Keratinocyte (primary cell): ENCODE data around the gene JUP. TPM values are rescaled to one million over a fixed set of nuclear protein-coding genes. Genes with fewer than 3 reads are reported as not detected.
A peak's percentile ranks its signal among the peaks of the same experiment; 100 is the strongest.

Experiments
- DNase-seq: peaks from one replicate; pipeline ENCODE4 v3.0.0-alpha.2; 2011; ENCODE audit warnings: low read depth, missing footprints, low spot score
- FAIRE-seq: peaks from 2 replicates; lab custom pipeline; 2011; peaks lifted over from hg19 to GRCh38; lab: Jason Lieb, UNC
- H2AFZ ChIP-seq: 2 replicates; pipeline ENCODE4 v1.6.0; 2012; ENCODE audit warnings: low read length, control low read depth, inconsistent platforms; ENCODE audit not compliant: control insufficient read depth
- H3K27ac ChIP-seq: 2 replicates; pipeline ENCODE4 v1.5.1; 2011; ENCODE audit warnings: low read length; ENCODE audit not compliant: control insufficient read depth, insufficient read depth
- H3K27me3 ChIP-seq: 3 replicates; pipeline ENCODE4 v1.6.0; 2011; ENCODE audit warnings: low read length; ENCODE audit not compliant: control insufficient read depth, insufficient read depth; ENCODE audit errors: extremely low read depth
- H3K36me3 ChIP-seq, 2 experiments: 2 replicates in 1 of 2; 3 replicates in 1 of 2; pipeline ENCODE4 v1.5.1; 2011; ENCODE audit warnings: low read length in 2 of 2, mild to moderate bottlenecking in 1 of 2; ENCODE audit not compliant: control insufficient read depth in 2 of 2, insufficient read depth in 2 of 2; ENCODE audit errors: extremely low read depth in 1 of 2
- H3K4me1 ChIP-seq: 3 replicates; pipeline ENCODE4 v1.5.1; 2011; ENCODE audit warnings: low read length; ENCODE audit not compliant: control insufficient read depth, insufficient read depth; ENCODE audit errors: extremely low read depth
- H3K4me2 ChIP-seq: 3 replicates; pipeline ENCODE4 v1.6.0; 2011; ENCODE audit warnings: low read depth, low read length; ENCODE audit not compliant: control insufficient read depth, insufficient read depth; ENCODE audit errors: extremely low read depth
- H3K4me3 ChIP-seq, 3 experiments: fragments of 200-600 bp in 1 of 3; sonication (generic) in 1 of 3; 2 replicates in 2 of 3; 3 replicates in 1 of 3; pipeline ENCODE4 v1.5.1; 2011 to 2016; ENCODE audit warnings: low read length in 3 of 3, mild to moderate bottlenecking in 3 of 3, control low read depth in 2 of 3, inconsistent platforms in 1 of 3, low read depth in 1 of 3, mixed read lengths in 1 of 3, mixed run types in 1 of 3, moderate library complexity in 1 of 3; ENCODE audit not compliant: control insufficient read depth in 2 of 3, insufficient read depth in 2 of 3; ENCODE audit errors: extremely low read depth in 1 of 3
- H3K79me2 ChIP-seq: 2 replicates; pipeline ENCODE4 v1.6.0; 2012; ENCODE audit warnings: low read length; ENCODE audit not compliant: control insufficient read depth, insufficient read depth
- H3K9ac ChIP-seq: 3 replicates; pipeline ENCODE4 v1.6.0; 2011; ENCODE audit warnings: low read length; ENCODE audit not compliant: control insufficient read depth, insufficient read depth; ENCODE audit errors: extremely low read depth
- H3K9me1 ChIP-seq: 3 replicates; pipeline ENCODE4 v1.6.0; 2011; ENCODE audit warnings: low read length; ENCODE audit not compliant: control insufficient read depth, insufficient read depth; ENCODE audit errors: extremely low read depth
- H3K9me3 ChIP-seq: 2 replicates; pipeline ENCODE4 v1.5.1; 2012; ENCODE audit warnings: low read depth, low read length; ENCODE audit not compliant: control insufficient read depth
- H4K20me1 ChIP-seq: 3 replicates; pipeline ENCODE4 v1.6.0; 2011; ENCODE audit warnings: low read length; ENCODE audit not compliant: control insufficient read depth, insufficient read depth; ENCODE audit errors: extremely low read depth
- EZH2 ChIP-seq: IDR thresholded peaks from one replicate; pipeline ENCODE4 v1.6.1; 2012; ENCODE audit warnings: inconsistent platforms, mild to moderate bottlenecking, low read length, moderate library complexity
- dilution Hi-C: fragments of 300-500 bp; cut with MboI; formaldehyde crosslinking; loops from one replicate; pipeline ENCODE4 v1.7.0; 2020; ENCODE audit warnings: low sequenced_read_pairs; ENCODE audit not compliant: extremely low pct_ligation_motif_present
- polyA plus RNA-seq, 5 experiments: library from polyadenylated mRNA; depleted of rRNA in 3 of 5; stranded (reverse) in 3 of 5; stranded (forward) in 1 of 5; unstranded in 1 of 5; fragments of >200 nt; gene quantifications; 1 replicate in 1 of 5; 2 replicates in 3 of 5; 3 replicates in 1 of 5; pipeline versions ENCODE4 v1.2.1 to v1.2.3, GENCODE V29; 2011 to 2012; ENCODE audit warnings: missing spikeins in 2 of 5, low read depth in 1 of 5, low replicate concordance in 1 of 5
- TF ChIP-seq, protein P1 (sequence below), 3 experiments: IDR thresholded peaks in 1 of 3; conservative IDR thresholded peaks in 1 of 3; optimal IDR thresholded peaks in 1 of 3; 2 replicates in 2 of 3; 3 replicates in 1 of 3; pipeline versions ENCODE3 to v1.5.1; 2011; ENCODE audit warnings: low read length in 3 of 3, mild to moderate bottlenecking in 3 of 3, moderate library complexity in 2 of 3, control low read depth in 1 of 3, inconsistent platforms in 1 of 3; ENCODE audit not compliant: insufficient read depth in 2 of 3; ENCODE audit errors: extremely low read depth in 1 of 3

JUP gene
- polyA plus RNA-seq, 1 donor (not counting 4 experiments of a cell fraction or from before 2014, with no cell fraction given), result 152 TPM

DNA sequence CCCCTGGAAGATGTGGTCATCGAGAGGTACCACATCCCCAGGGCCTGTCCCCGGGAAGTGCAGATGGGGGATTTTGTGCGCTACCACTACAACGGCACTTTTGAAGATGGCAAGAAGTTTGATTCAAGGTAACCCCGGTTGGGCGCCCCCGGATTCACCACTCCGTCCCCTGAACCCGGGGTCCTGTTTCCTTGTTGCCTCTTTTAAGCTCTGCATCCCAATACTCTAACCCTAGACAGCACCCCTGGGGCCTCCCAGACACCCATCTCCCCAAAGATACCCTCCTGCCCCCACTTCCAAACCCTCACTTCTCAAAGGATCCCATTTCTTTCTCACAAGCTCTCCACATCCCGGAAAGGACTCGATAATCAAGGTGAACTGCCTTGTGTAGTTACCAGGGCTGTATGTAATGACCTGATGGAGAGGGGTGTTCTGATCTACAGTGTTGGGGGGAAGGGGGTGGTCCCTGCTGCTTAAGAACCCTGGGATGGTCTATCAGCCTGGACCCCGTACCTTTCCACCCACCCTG, 26.7 kb upstream of the JUP start:
- TF ChIP-seq EZH2, result peak; percentile 33
- TF ChIP-seq, protein P1, sequence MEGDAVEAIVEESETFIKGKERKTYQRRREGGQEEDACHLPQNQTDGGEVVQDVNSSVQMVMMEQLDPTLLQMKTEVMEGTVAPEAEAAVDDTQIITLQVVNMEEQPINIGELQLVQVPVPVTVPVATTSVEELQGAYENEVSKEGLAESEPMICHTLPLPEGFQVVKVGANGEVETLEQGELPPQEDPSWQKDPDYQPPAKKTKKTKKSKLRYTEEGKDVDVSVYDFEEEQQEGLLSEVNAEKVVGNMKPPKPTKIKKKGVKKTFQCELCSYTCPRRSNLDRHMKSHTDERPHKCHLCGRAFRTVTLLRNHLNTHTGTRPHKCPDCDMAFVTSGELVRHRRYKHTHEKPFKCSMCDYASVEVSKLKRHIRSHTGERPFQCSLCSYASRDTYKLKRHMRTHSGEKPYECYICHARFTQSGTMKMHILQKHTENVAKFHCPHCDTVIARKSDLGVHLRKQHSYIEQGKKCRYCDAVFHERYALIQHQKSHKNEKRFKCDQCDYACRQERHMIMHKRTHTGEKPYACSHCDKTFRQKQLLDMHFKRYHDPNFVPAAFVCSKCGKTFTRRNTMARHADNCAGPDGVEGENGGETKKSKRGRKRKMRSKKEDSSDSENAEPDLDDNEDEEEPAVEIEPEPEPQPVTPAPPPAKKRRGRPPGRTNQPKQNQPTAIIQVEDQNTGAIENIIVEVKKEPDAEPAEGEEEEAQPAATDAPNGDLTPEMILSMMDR (optimal IDR thresholded peaks at IDR 0.05 in 1 of 3, IDR thresholded peaks at IDR 0.05 in 1 of 3, conservative IDR thresholded peaks at IDR 0.05 in 1 of 3; ENCODE audit: extremely low read depth in 1 of 3, insufficient read depth in 2 of 3, low read length in 3 of 3), result no peak
- peaks cover 8% of the 10 kb centered on the region for H3K4me1 ChIP-seq
- H3K4me2 ChIP-seq, result no peak overlapping the region
- no peaks in the 10 kb centered on the region for H3K9me3 ChIP-seq
- no peak for FAIRE-seq
- H3K9me1 ChIP-seq, result no peaks in the 10 kb centered on the region
- H4K20me1 ChIP-seq, result no peaks in the 10 kb centered on the region
- H3K27ac ChIP-seq, result no peak overlapping the region
- no peak for DNase-seq
- no peak overlapping the region for H3K4me3 ChIP-seq
- H3K36me3 ChIP-seq, result no peaks in the 10 kb centered on the region
- H3K9ac ChIP-seq, result no peak overlapping the region
- dilution Hi-C loops, result no loop called here
- H3K79me2 ChIP-seq, result no peaks in the 10 kb centered on the region
- peaks cover 16% of the 10 kb centered on the region for H3K27me3 ChIP-seq
- H2AFZ ChIP-seq, result no peak overlapping the region

DNA sequence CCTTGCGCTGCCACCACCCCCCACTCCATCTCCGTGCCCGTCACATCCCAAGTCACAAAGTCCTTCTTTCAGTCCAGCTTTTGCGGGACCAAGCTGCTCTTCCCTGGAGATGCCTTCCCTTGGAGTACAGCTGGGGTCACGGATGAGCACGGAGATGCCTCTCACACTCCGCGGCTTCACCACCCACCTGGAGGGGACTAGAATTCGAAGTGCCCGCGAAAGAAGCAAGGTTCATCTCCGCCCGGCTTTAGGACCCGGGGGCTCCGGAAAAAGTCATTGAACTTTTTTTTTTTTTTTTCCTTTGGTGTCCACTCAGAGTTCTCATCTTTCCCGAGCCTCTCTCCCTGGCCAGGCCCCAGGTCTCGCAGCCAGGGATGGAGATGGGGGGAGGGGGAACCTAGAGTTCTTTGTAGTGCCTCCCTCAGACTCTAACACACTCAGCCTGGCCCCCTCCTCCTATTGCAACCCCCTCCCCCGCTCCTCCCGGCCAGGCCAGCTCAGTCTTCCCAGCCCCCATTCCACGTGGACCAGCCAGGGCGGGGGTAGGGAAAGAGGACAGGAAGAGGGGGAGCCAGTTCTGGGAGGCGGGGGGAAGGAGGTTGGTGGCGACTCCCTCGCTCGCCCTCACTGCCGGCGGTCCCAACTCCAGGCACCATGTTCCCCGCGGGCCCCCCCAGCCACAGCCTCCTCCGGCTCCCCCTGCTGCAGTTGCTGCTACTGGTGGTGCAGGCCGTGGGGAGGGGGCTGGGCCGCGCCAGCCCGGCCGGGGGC, 26.1 kb upstream of the JUP start, which contains the start of gene FKBP10:
TSS of gene FKBP10 (plus strand) at position 624 of the 771 bp plus-strand sequence. CDS start at position 655, 31 bp downstream.
- Histone ChIP-seq H3K27me3 (peaks cover 16% of the 10 kb centered on the region), H3K36me3 (peaks cover 0 to 2% of the 10 kb centered on the region in 2 experiments), H3K9me3 (no peaks in the 10 kb centered on the region), H3K4me3 (peak within 1 kb of the TSS; percentile 43 to 75 (median 63)), H3K9me1 (no peaks in the 10 kb centered on the region), H3K27ac (no peak within 1 kb of the TSS), H3K9ac (peak within 1 kb of the TSS; percentile 69), H2AFZ (peak within 1 kb of the TSS; percentile 71), H3K4me2 (peak within 1 kb of the TSS; percentile 80), H3K4me1 (peaks cover 8% of the 10 kb centered on the region), H4K20me1 (no peaks in the 10 kb centered on the region), H3K79me2 (no peaks in the 10 kb centered on the region)
- TF ChIP-seq, protein P1 (optimal IDR thresholded peaks at IDR 0.05 in 1 of 3, IDR thresholded peaks at IDR 0.05 in 1 of 3, conservative IDR thresholded peaks at IDR 0.05 in 1 of 3; ENCODE audit: extremely low read depth in 1 of 3, insufficient read depth in 2 of 3, low read length in 3 of 3), result no peak
- no peak for TF ChIP-seq EZH2
- dilution Hi-C loops, result no loop called here
- FAIRE-seq, result no peak
- DNase-seq, result no peak
